ENCODE data around the gene EARS2.
"Not testable (repeated sequence)": the region's sequence is repeated elsewhere in the genome, so short reads cannot be mapped to it uniquely, and the experiment has no call there.

Gene EARS2

GRCh38 chr16:23504453-23505179 lies 52.5 kb downstream of the EARS2 start:
- DNase-seq: peak; percentile 29

- DNase-seq: no peak
Observed at GRCh38 chr16:23504076-23504452, 53.1 kb downstream of the EARS2 start.

- DNase-seq: no peak
Observed at GRCh38 chr16:23502466-23502865, 54.7 kb downstream of the EARS2 start.

- no peak for DNase-seq
Observed at GRCh38 chr16:23501291-23501690, 55.9 kb downstream of the EARS2 start.

GRCh38 chr16:23500862-23501225 lies 56.3 kb downstream of the EARS2 start:
- DNase-seq: no peak

- no peak for DNase-seq
Observed at GRCh38 chr16:23500212-23500861, 56.8 kb downstream of the EARS2 start.

GRCh38 chr16:23499801-23500200 lies 57.3 kb downstream of the EARS2 start:
- DNase-seq: no peak

GRCh38 chr16:23498863-23499262 lies 58.3 kb downstream of the EARS2 start:
- no peak for DNase-seq

- DNase-seq: no peak
Observed at GRCh38 chr16:23497543-23497868, 59.6 kb downstream of the EARS2 start.

GRCh38 chr16:23496821-23497542 lies 60.2 kb downstream of the EARS2 start:
- DNase-seq: no peak

- DNase-seq: no peak
Observed at GRCh38 chr16:23495671-23496070, 61.5 kb downstream of the EARS2 start.

- DNase-seq: no peak
Observed at GRCh38 chr16:23494188-23494587, 63.0 kb downstream of the EARS2 start.

GRCh38 chr16:23491490-23492391 lies 65.4 kb downstream of the EARS2 start:
- no peak for DNase-seq

- DNase-seq: no peak
Observed at GRCh38 chr16:23486480-23486879, 70.7 kb downstream of the EARS2 start.

- no peak for DNase-seq
Observed at GRCh38 chr16:23485841-23486240, 71.3 kb downstream of the EARS2 start.

- DNase-seq: no peak
Observed at GRCh38 chr16:23485257-23485614, 71.9 kb downstream of the EARS2 start.

- DNase-seq: no peak
Observed at GRCh38 chr16:23484510-23485256, 72.5 kb downstream of the EARS2 start.

- not testable (repeated sequence) for DNase-seq
Observed at GRCh38 chr16:23483492-23483891, 73.7 kb downstream of the EARS2 start.

- no peak for DNase-seq
Observed at GRCh38 chr16:23482778-23483177, 74.4 kb downstream of the EARS2 start.

GRCh38 chr16:23480257-23480656 lies 76.9 kb downstream of the EARS2 start:
- no peak for DNase-seq

- no peak for DNase-seq
Observed at GRCh38 chr16:23479138-23479537, 78.0 kb downstream of the EARS2 start.

- no peak for DNase-seq
Observed at GRCh38 chr16:23478566-23478965, 78.6 kb downstream of the EARS2 start.

- no peak for DNase-seq
Observed at GRCh38 chr16:23476289-23476688, 80.9 kb downstream of the EARS2 start.

Data from activated CD4-positive, alpha-beta T cell treated with anti-CD3 and anti-CD28 coated beads for 1 hour (primary cell).